ENCODE measurements around the gene ADRA2C.

ADRA2C gene

GRCh38 chr4:3766036-3766784 is at the start of gene ADRA2C:
Gene ADRA2C, plus strand, starts transcription at chr4:3766385. Its CDS starts 222 bp downstream, at chr4:3766607.
- no peak for DNase-seq

- no peak for DNase-seq
Measured at GRCh38 chr4:3716631-3717235, 49.5 kb upstream of the ADRA2C start.

- DNase-seq: no peak
Measured at GRCh38 chr4:3717241-3717640, 48.9 kb upstream of the ADRA2C start.

GRCh38 chr4:3718462-3718861 is 47.7 kb upstream of the ADRA2C start:
- DNase-seq: no peak

GRCh38 chr4:3719191-3719590 is 47.0 kb upstream of the ADRA2C start:
- DNase-seq: no peak

GRCh38 chr4:3719836-3720235 is 46.3 kb upstream of the ADRA2C start:
- DNase-seq: no peak

- no peak for DNase-seq
Measured at GRCh38 chr4:3720466-3720865, 45.7 kb upstream of the ADRA2C start.

GRCh38 chr4:3721186-3721585 is 45.0 kb upstream of the ADRA2C start:
- no peak for DNase-seq

- no peak for DNase-seq
Measured at GRCh38 chr4:3721627-3722026, 44.6 kb upstream of the ADRA2C start.

- no peak for DNase-seq
Measured at GRCh38 chr4:3722446-3723231, 43.5 kb upstream of the ADRA2C start.

- DNase-seq: no peak
Measured at GRCh38 chr4:3723232-3723642, 42.9 kb upstream of the ADRA2C start.

GRCh38 chr4:3724319-3725231 is 41.6 kb upstream of the ADRA2C start:
- DNase-seq: no peak

- no peak for DNase-seq
Measured at GRCh38 chr4:3725936-3726870, 40.0 kb upstream of the ADRA2C start.

GRCh38 chr4:3727847-3728469 is 38.2 kb upstream of the ADRA2C start:
- no peak for DNase-seq

- no peak for DNase-seq
Measured at GRCh38 chr4:3729188-3729881, 36.9 kb upstream of the ADRA2C start.

- DNase-seq: no peak
Measured at GRCh38 chr4:3729882-3730226, 36.3 kb upstream of the ADRA2C start.

- no peak for DNase-seq
Measured at GRCh38 chr4:3730422-3731190, 35.6 kb upstream of the ADRA2C start.

- no peak for DNase-seq
Measured at GRCh38 chr4:3732076-3733028, 33.8 kb upstream of the ADRA2C start.

GRCh38 chr4:3733195-3733594 is 33.0 kb upstream of the ADRA2C start:
- no peak for DNase-seq

All from hematopoietic multipotent progenitor cell treated with erythropoietin and hydrocortisone succinate and interleukin-3 and kit ligand, for 8 days (in vitro differentiated cells).